ENCODE data around the gene UBALD2. TPM values are rescaled to one million over a fixed set of nuclear protein-coding genes. Genes with fewer than 3 reads are reported as not detected.
"Not testable (repeated sequence)": the region's sequence is repeated elsewhere in the genome, so short reads cannot be mapped to it uniquely, and the experiment has no call there.

Gene UBALD2
- total and polyA plus RNA-seq, 8 donors: 1.8 to 49.5 (median 38.7) TPM

- Histone ChIP-seq H3K27me3 (no peaks in the 10 kb centered on the region), H3K36me3 (no peaks in the 10 kb centered on the region), H3K27ac (no peak overlapping the region), H3K9me3 (no peaks in the 10 kb centered on the region), H3K4me3 (no peak overlapping the region), H3K4me1 (no peaks in the 10 kb centered on the region)
- no peak for DNase-seq
- 98 to 100% (median 100%) methylated on average over 1 of the region's 1 CpG for WGBS, 5 donors
- intact Hi-C loops (cut with DNase I; ENCODE audit: low total_unique reads): no loop called here
- no peak for TF ChIP-seq CTCF (IDR thresholded peaks at IDR 0.05)
- TF ChIP-seq POLR2A (IDR thresholded peaks at IDR 0.05): no peak
- no peak for TF ChIP-seq EP300 (IDR thresholded peaks at IDR 0.05)
- TF ChIP-seq POLR2AphosphoS5 (IDR thresholded peaks at IDR 0.05): no peak
These were observed 41.3 kb upstream of the UBALD2 start for GRCh38 chr17:76223802-76224201.

- H3K4me3 ChIP-seq; intact Hi-C loops (cut with DNase I; ENCODE audit: low total_unique reads); H3K27ac ChIP-seq; DNase-seq; H3K4me1 ChIP-seq; H3K36me3 ChIP-seq; H3K9me3 ChIP-seq; H3K27me3 ChIP-seq: not testable (repeated sequence)
- WGBS, 5 donors: 68 to 82% (median 74%) methylated on average over 6 to 7 of the region's 7 CpGs
These were observed 39.6 kb upstream of the UBALD2 start for GRCh38 chr17:76225373-76226086.

GRCh38 chr17:76226749-76227148 lies 38.4 kb upstream of the UBALD2 start:
- not testable (repeated sequence) for H3K36me3 ChIP-seq

GRCh38 chr17:76232342-76232741 lies 32.8 kb upstream of the UBALD2 start:
- no peaks in the 10 kb centered on the region for H3K4me1 ChIP-seq
- H3K9me3 ChIP-seq: no peaks in the 10 kb centered on the region
- 72 to 82% (median 75%) methylated on average over 2 of the region's 2 CpGs for WGBS, 5 donors
- no peak overlapping the region for H3K27ac ChIP-seq
- intact Hi-C loops (cut with DNase I; ENCODE audit: low total_unique reads): no loop called here
- no peak overlapping the region for H3K4me3 ChIP-seq
- no peaks in the 10 kb centered on the region for H3K27me3 ChIP-seq
- peak in 1 of 2 donors; percentile 16 for DNase-seq
- H3K36me3 ChIP-seq: no peaks in the 10 kb centered on the region
- no peak for TF ChIP-seq POLR2AphosphoS5 (IDR thresholded peaks at IDR 0.05)
- no peak for TF ChIP-seq POLR2A (IDR thresholded peaks at IDR 0.05)
- no peak for TF ChIP-seq CTCF (IDR thresholded peaks at IDR 0.05)
- no peak for TF ChIP-seq EP300 (IDR thresholded peaks at IDR 0.05)

More at GRCh38 chr17:76226749-76227148, 38.4 kb upstream of the UBALD2 start:
- DNase-seq; intact Hi-C loops (cut with DNase I; ENCODE audit: low total_unique reads); H3K27ac ChIP-seq; H3K27me3 ChIP-seq; H3K4me3 ChIP-seq; H3K9me3 ChIP-seq; H3K4me1 ChIP-seq: not testable (repeated sequence)
- 90 to 94% (median 93%) methylated on average over 17 to 19 of the region's 19 CpGs for WGBS, 5 donors

- H3K4me1 ChIP-seq: no peaks in the 10 kb centered on the region
- H3K36me3 ChIP-seq: no peaks in the 10 kb centered on the region
- 91 to 93% (median 91%) methylated on average over 6 of the region's 6 CpGs for WGBS, 5 donors
- intact Hi-C loops (cut with DNase I; ENCODE audit: low total_unique reads): no loop called here
- TF ChIP-seq EP300 (IDR thresholded peaks at IDR 0.05) (no peak), CTCF (IDR thresholded peaks at IDR 0.05) (no peak), POLR2AphosphoS5 (IDR thresholded peaks at IDR 0.05) (no peak), POLR2A (IDR thresholded peaks at IDR 0.05) (no peak)
- H3K9me3 ChIP-seq: no peaks in the 10 kb centered on the region
- DNase-seq: no peak
- no peak overlapping the region for H3K27ac ChIP-seq
- H3K27me3 ChIP-seq: peaks cover 0 to 2% (median 0%) of the 10 kb centered on the region in 3 donors
- H3K4me3 ChIP-seq: no peak overlapping the region
These were observed 31.4 kb upstream of the UBALD2 start for GRCh38 chr17:76233588-76234353.
